GM18907 (cell line): Measurements from ENCODE around the gene LRP8.
"Not testable (repeated sequence)": the region's sequence is repeated elsewhere in the genome, so short reads cannot be mapped to it uniquely, and the experiment has no call there.

Experiments used
- ATAC-seq: cut with Tn5 transposase; IDR thresholded peaks from one replicate; pipeline ENCODE4 v1.9.1; 2021; ENCODE audit warnings: mild to moderate bottlenecking, moderate library complexity; ENCODE audit not compliant: unreplicated experiment

Gene LRP8

GRCh38 chr1:53237638-53238037 lies 90.2 kb downstream of the LRP8 start:
- no peak for ATAC-seq

- no peak for ATAC-seq
Observed at GRCh38 chr1:53220962-53221286, 106.9 kb downstream of the LRP8 start.

- ATAC-seq = peak; percentile 92
Observed at GRCh38 chr1:53220171-53220961, 107.5 kb downstream of the LRP8 start, which contains the start of gene CZIB. Gene CZIB (minus strand): TSS chr1:53220634. CDS start chr1:53220575, 59 bp downstream.

GRCh38 chr1:53219711-53220110 lies 108.2 kb downstream of the LRP8 start:
- ATAC-seq = no peak

- ATAC-seq = no peak
Observed at GRCh38 chr1:53218201-53218600, 109.7 kb downstream of the LRP8 start.

- no peak for ATAC-seq
Observed at GRCh38 chr1:53214376-53214940, 113.4 kb downstream of the LRP8 start.

- ATAC-seq = no peak
Observed at GRCh38 chr1:53210954-53211353, 116.9 kb downstream of the LRP8 start.

- no peak for ATAC-seq
Observed at GRCh38 chr1:53210352-53210751, 117.5 kb downstream of the LRP8 start.

- no peak for ATAC-seq
Observed at GRCh38 chr1:53207726-53208125, 120.1 kb downstream of the LRP8 start.

GRCh38 chr1:53206735-53207379 lies 121.0 kb downstream of the LRP8 start:
- no peak for ATAC-seq

GRCh38 chr1:53206083-53206685 lies 121.7 kb downstream of the LRP8 start:
- not testable (repeated sequence) for ATAC-seq

GRCh38 chr1:53205496-53205895 lies 122.4 kb downstream of the LRP8 start:
- not testable (repeated sequence) for ATAC-seq

GRCh38 chr1:53203466-53203865 lies 124.4 kb downstream of the LRP8 start:
- ATAC-seq = no peak

- ATAC-seq = no peak
Observed at GRCh38 chr1:53198241-53198651, 129.6 kb downstream of the LRP8 start.

DNA sequence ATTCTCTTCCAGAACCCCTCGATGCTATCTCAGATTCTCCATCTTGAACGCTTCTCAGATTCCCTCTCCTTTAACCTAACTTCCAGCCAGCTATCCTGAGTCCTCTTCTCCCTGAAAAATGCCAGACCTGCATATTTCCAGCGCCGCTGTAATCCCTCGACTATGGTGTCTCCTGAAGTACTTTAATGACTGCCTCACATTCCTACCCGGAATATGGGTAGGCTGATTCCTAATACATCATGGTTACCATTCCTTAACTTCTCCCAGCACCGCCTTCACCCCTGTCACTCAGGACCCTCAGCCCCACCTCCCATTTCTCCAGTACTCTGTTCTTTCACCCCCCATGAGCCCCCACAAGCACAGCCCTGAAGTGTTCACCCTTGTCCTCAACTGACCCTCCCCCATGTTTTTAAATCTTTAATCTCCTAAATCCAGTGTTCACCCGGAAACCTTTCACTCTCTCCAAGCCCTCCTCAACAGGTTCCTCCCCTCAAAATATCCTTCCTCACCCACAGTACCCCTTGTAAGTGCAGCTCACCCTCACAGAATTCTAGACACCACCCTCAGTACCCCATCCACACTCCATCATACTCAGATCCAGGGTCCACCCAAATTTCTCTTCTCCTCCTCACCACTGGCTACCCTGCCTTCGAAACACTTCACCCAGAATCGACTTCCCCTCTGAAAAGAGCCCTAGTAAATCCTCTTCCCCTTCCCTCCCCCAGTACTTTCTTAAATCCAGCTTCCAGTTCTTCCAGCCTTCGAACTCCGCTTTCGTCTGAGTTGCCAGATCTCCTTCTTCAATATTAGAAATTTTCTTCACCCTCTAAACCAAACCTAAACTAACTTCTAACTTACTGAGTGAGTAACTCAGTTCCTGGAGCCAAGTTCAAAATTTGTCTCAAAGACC lies 130.3 kb downstream of the LRP8 start:
- ATAC-seq = no peak

GRCh38 chr1:53196485-53197290 lies 131.2 kb downstream of the LRP8 start, which contains the start of gene CPT2:
Gene CPT2 (plus strand): TSS chr1:53196824. CDS start chr1:53196944, 120 bp downstream.
- peak; percentile 99 for ATAC-seq

- ATAC-seq = peak; percentile 18
Observed at GRCh38 chr1:53196017-53196484, 131.8 kb downstream of the LRP8 start.

DNA sequence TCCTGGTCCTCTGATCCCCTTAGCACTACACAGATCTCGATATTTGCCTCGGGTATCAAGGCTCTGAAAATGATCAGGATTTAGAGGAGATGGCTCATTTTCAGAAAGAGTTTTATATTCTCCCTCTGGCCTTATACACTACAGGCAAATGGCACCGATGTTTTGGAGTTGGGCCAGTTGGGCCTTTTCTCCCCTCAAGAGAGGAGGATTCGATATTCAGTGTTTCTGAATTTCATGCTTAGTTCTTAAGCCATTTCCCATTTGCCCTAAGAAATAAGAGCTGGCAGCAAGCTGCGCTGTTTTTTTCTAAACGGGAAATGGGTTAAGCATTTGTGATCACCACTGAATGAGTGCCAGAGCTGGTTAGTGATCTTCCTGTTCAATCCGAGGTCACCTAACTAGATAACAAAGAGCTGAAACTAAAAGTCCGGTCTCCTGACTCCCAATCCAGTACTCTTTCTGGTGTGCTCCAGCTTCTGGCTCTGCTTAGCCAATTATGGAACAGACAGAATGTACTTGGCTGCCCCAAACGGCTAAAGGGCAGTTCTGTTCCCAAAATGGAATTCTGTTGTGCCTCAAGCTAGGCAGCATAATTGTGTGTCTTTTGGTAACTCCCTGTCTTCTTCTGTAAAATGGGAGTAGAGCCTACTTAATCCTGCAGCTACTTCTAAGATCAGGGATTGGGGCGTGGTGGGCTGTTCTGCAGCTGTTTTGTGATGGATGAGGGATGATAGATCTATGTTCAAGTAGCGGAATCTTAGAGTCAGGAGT lies 132.4 kb downstream of the LRP8 start:
- no peak for ATAC-seq
